ENCODE results near the gene HPCAL1. TPM values are rescaled to one million over a fixed set of nuclear protein-coding genes. Genes with fewer than 3 reads are reported as not detected.
"Not testable (repeated sequence)": the region's sequence is repeated elsewhere in the genome, so short reads cannot be mapped to it uniquely, and the experiment has no call there.

The HPCAL1 gene
- total RNA-seq, 4 donors from 2014 or later, result 34.5 to 54.2 (median 41.3) TPM

DNA sequence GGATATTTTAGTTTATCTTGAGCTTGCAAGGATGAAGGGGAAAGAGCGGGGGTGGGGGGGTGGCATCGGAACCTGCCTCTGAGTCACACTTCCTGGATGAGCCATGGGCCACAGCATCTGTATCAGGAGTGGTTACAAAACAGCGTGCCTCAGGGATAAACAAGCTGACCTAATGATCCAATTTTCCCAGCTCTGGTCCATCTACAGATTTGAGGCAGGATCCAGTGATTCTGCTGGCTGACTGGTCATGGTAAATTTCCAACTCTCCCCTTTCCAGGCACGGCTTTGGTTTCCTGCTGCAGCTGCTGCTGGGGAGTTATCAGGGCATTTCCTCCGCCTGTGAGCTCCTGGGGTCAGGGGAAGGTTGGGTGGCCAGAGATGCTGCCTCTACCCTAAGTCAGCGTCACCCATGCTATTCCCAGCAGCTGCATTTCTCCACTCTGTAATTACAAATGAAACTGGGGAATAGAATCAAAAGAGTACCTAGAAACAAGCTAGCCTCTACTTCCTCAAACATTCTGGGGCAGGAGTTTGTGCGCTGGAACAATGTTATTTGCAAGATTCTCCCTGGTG is 4.7 kb upstream of the HPCAL1 start:
- Histone ChIP-seq H3K36me3 (no peaks in the 10 kb centered on the region), H3K4me3 (no peak overlapping the region), H3K27ac (replicated peaks in 1 of 4) (peak overlapping the region; percentile 0 to 62 (median 16)), H3K4me1 (peaks cover 6 to 20% (median 15%) of the 10 kb centered on the region in 4 donors), H3K27me3 (no peaks in the 10 kb centered on the region), H3K9me3 (peaks cover 0 to 9% (median 7%) of the 10 kb centered on the region in 4 donors)
- intact Hi-C loops (cut with DNase I), result no loop called here
- DNase-seq (ENCODE audit: extremely low spot score), result no peak
- WGBS, result 50% methylated on average over 7 of the region's 7 CpGs
- TF ChIP-seq, protein P1, sequence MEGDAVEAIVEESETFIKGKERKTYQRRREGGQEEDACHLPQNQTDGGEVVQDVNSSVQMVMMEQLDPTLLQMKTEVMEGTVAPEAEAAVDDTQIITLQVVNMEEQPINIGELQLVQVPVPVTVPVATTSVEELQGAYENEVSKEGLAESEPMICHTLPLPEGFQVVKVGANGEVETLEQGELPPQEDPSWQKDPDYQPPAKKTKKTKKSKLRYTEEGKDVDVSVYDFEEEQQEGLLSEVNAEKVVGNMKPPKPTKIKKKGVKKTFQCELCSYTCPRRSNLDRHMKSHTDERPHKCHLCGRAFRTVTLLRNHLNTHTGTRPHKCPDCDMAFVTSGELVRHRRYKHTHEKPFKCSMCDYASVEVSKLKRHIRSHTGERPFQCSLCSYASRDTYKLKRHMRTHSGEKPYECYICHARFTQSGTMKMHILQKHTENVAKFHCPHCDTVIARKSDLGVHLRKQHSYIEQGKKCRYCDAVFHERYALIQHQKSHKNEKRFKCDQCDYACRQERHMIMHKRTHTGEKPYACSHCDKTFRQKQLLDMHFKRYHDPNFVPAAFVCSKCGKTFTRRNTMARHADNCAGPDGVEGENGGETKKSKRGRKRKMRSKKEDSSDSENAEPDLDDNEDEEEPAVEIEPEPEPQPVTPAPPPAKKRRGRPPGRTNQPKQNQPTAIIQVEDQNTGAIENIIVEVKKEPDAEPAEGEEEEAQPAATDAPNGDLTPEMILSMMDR (IDR thresholded peaks at IDR 0.05), result no peak
- peak in 1 of 2 donors; percentile 37 for TF ChIP-seq POLR2AphosphoS5 (IDR thresholded peaks at IDR 0.05)
- TF ChIP-seq POLR2A (IDR thresholded peaks at IDR 0.05; ENCODE audit: low read depth), result no peak

GRCh38 chr2:10298777-10299176 is 3.9 kb upstream of the HPCAL1 start:
- intact Hi-C loops (cut with DNase I); DNase-seq (ENCODE audit: extremely low spot score); H3K36me3 ChIP-seq; H3K4me3 ChIP-seq; H3K9me3 ChIP-seq; H3K27me3 ChIP-seq: not testable (repeated sequence)
- peak overlapping the region in 3 of 4 donors; percentile 0 to 62 (median 21) for H3K27ac ChIP-seq (replicated peaks in 1 of 4)
- H3K4me1 ChIP-seq, result peaks cover 8 to 27% (median 22%) of the 10 kb centered on the region in 4 donors

DNA sequence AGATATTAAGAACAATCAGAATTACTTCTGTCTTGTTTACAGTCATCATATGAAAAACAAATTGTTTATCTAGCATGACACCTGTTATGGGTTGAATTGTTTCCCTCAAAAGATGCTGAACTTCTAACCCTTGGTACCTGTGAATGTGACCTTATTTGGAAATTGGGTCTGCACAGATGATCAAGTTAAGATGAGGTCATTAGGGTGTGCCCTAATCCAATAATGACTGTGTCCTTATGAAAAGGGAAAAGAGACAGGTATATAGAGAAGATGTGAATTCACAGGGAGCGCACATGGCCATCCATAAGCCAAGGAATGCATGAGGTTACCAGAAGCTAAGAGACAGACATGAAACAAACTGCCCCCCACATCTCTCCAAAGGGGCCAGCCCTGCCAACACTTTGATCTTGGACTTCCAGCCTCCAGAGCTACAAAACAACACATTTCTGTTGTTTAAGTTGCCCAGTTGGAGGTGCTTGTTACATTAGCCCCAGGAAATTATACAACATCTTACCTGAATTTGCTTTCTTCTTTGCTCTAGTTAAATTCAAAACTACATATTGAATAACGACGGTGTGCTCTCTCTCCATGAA is 2.3 kb upstream of the HPCAL1 start:
- Histone ChIP-seq H3K4me3 (no peak overlapping the region), H3K4me1 (peaks cover 19 to 42% (median 36%) of the 10 kb centered on the region in 4 donors), H3K9me3 (no peaks in the 10 kb centered on the region), H3K36me3 (no peaks in the 10 kb centered on the region), H3K27me3 (no peaks in the 10 kb centered on the region), H3K27ac (replicated peaks in 1 of 4) (no peak overlapping the region)
- DNase-seq (ENCODE audit: extremely low spot score), result no peak
- intact Hi-C loops (cut with DNase I), result loop anchor here (5.0 kb wide), 2 partner anchors 107 to 178 kb away; partner anchors contain the start of gene RRM2
- WGBS, result 87% methylated on average over 3 of the region's 3 CpGs
- TF ChIP-seq POLR2AphosphoS5 (IDR thresholded peaks at IDR 0.05) (no peak), POLR2A (IDR thresholded peaks at IDR 0.05; ENCODE audit: low read depth) (no peak), EP300 (IDR thresholded peaks at IDR 0.05) (no peak)
- TF ChIP-seq, protein P1 (IDR thresholded peaks at IDR 0.05), result no peak

DNA sequence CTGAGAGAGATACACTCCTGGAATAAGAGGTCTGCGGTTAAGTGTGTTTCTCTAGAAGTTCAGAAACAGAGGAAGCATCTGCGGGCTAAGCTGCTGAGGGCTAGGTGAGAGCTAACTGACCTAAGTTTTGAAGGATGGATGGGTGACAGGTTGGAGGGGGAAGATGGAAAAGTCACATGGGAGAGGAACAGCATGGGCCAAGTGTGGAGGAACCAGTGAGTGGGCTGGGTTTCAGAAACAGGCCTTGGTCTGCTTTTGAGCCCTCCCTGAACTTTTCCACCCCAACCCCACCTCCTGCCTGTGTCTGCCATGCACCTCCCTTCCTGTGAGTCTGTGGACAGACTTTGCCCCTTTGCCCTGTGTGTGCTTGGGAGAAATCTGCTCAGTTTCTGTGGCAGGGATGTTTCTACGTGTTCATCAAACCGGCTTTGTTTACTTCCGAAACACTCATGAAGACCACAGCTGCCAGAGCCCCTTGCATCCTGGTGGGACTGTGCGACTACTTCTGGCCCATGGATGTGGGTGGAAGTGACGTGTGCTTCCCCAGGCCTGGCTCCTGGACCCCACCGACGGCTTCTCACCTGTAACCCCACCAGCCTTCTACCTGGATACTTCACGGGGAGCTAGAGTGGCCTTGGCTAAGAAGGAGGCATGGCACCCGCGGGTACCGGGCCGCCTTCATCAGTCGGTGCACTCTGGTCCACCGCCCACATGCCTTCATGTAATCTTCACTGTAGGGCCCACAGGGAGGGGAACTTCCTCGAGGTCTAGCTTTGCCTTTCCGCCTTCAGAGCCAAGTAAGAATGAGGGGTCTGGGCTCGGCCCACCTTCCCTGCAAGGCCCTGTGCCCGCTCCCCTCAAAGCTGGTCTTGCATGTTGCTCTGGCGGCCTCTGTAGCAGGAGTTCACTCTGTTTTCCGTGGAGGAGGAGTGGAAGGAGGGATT is 1.4 kb upstream of the HPCAL1 start:
- Histone ChIP-seq H3K4me3 (peak overlapping the region in 1 of 4 donors; percentile 94), H3K27me3 (no peaks in the 10 kb centered on the region), H3K9me3 (no peaks in the 10 kb centered on the region), H3K27ac (replicated peaks in 1 of 4) (peak overlapping the region; percentile 73 to 87 (median 83)), H3K36me3 (no peaks in the 10 kb centered on the region), H3K4me1 (peaks cover 24 to 47% (median 40%) of the 10 kb centered on the region in 4 donors)
- TF ChIP-seq POLR2AphosphoS5 (IDR thresholded peaks at IDR 0.05) (no peak), EP300 (IDR thresholded peaks at IDR 0.05) (no peak), POLR2A (IDR thresholded peaks at IDR 0.05; ENCODE audit: low read depth) (no peak)
- TF ChIP-seq, protein P1 (IDR thresholded peaks at IDR 0.05), result no peak
- DNase-seq (ENCODE audit: extremely low spot score), result no peak
- 86% methylated on average over 18 of the region's 22 CpGs for WGBS
- intact Hi-C loops (cut with DNase I), result loop anchor here (5.0 kb wide), 2 partner anchors 106 to 179 kb away; partner anchors contain the start of gene RRM2
